Measurements from ENCODE around the gene IGFLR1. TPM values are rescaled to one million over a fixed set of nuclear protein-coding genes. Genes with fewer than 3 reads are reported as not detected.
A peak's percentile ranks its signal among the peaks of the same experiment; 100 is the strongest.

Gene IGFLR1
- total and polyA plus RNA-seq, 9 of the 15 experiments (the other 6 are each of a cell fraction or from before 2014, with no cell fraction given), result 1.0 to 14.3 (median 4.6) TPM

- H3K4me3 ChIP-seq, result peak overlapping the region; percentile 96
- in situ Hi-C loops (cut with MboI), result no loop called here
- H3K9ac ChIP-seq (ENCODE audit: insufficient read depth in 1 of 2, low read depth in 2 of 2, low read length in 2 of 2), result peak overlapping the region; percentile 78 to 91
- CTCF ChIA-PET (ENCODE audit: low intra/inter-chr PET ratio), result interaction anchor here (0.6 to 3.0 kb wide), 13 partner anchors 16 to 650 kb away, joined by 3 to 76 read pairs (median 4); partner anchors contain the start of gene TMEM147
- intact Hi-C loops (cut with micrococcal nuclease), result loop anchor here (1.0 to 2.0 kb wide), 4 partner anchors 24 to 214 kb away; no protein-coding TSS in a partner anchor
- peaks cover 2 to 24% of the 10 kb centered on the region in 2 experiments; a peak in 4 of 5 replicates for H3K27me3 ChIP-seq (ENCODE audit: control insufficient read depth in 2 of 2, insufficient read depth in 2 of 2, low read length in 2 of 2)
- POLR2A ChIA-PET, result interaction anchor here (1.9 kb wide), 1 partner anchor 11 kb away, joined by 12 read pairs; no protein-coding TSS in a partner anchor
- peak overlapping the region; percentile 94 for H2AFZ ChIP-seq (ENCODE audit: low read depth, low read length)
- H3K79me2 ChIP-seq (ENCODE audit: control insufficient read depth, insufficient read depth, low read length), result peaks cover 33% of the 10 kb centered on the region
- H3K27ac ChIP-seq (ENCODE audit: extremely low read depth, low read depth, low read length), result peak overlapping the region; percentile 79
- BruUV-seq (replicated peaks), result TSS peak; percentile 90
- H3K4me2 ChIP-seq (ENCODE audit: insufficient read depth, low read length), result peak overlapping the region; percentile 89
- WGBS (ENCODE audit: insufficient coverage, low coverage, missing lambda C conversion rate), result under 1% methylated on average over 42 of the region's 77 CpGs
- 0 out of 2 replicates have a peak, but pooled peaks cover 11% of the 10 kb centered on the region for H4K20me1 ChIP-seq (replicated peaks; ENCODE audit: control insufficient read depth, insufficient read depth, low read length)
- H3K36me3 ChIP-seq (ENCODE audit: control insufficient read depth, insufficient read depth, low read length), result peaks cover 25% of the 10 kb centered on the region; the same call in 2 of the 3 replicates
- DNase-seq (ENCODE audit: extremely low read depth in 1 of 4, low spot score in 3 of 4) (peak; percentile 93 to 97 (median 94)), FAIRE-seq (peak; percentile 96), ATAC-seq (peak; percentile 92)
- peaks cover 14 to 64% of the 10 kb centered on the region in 2 experiments for H3K4me1 ChIP-seq (replicated peaks in 1 of 2; ENCODE audit: control insufficient read depth in 2 of 2, insufficient read depth in 2 of 2, low read length in 2 of 2)
- no peaks in the 10 kb centered on the region for H3K9me1 ChIP-seq (ENCODE audit: control insufficient read depth, insufficient read depth, low read length)
- no peaks in the 10 kb centered on the region for H3K9me3 ChIP-seq (replicated peaks; ENCODE audit: control insufficient read depth, insufficient read depth, low read depth, low read length)
- TF ChIP-seq CGGBP1 (CRISPR knock-in tag; IDR thresholded peaks at IDR 0.05) (no peak), STAT5B (CRISPR knock-in tag; IDR thresholded peaks at IDR 0.05) (no peak), ETV1 (tag; conservative IDR thresholded peaks at IDR 0.05; ENCODE audit: low read depth) (peak; percentile 60), MTA1 (IDR thresholded peaks at IDR 0.05; ENCODE audit: borderline replicate concordance) (peak; percentile 78; the same call in 1 of the 2 replicates), KAT7 (CRISPR knock-in tag; IDR thresholded peaks at IDR 0.05; ENCODE audit: borderline replicate concordance) (peak; percentile 84; the same call in 1 of the 2 replicates), FOXJ2 (tag; IDR thresholded peaks at IDR 0.05) (peak; percentile 77), NUFIP1 (IDR thresholded peaks at IDR 0.05; ENCODE audit: partially characterized antibody) (no peak), CXXC5 (CRISPR knock-in tag; IDR thresholded peaks at IDR 0.05) (0 out of 2 replicates have a peak, but pooled peaks have one; percentile 72), ATF4 (CRISPR knock-in tag; IDR thresholded peaks at IDR 0.05) (no peak), ZNF431 (CRISPR knock-in tag; IDR thresholded peaks at IDR 0.05) (0 out of 2 replicates have a peak, but pooled peaks have one; percentile 35), RBBP5 (IDR thresholded peaks at IDR 0.05; ENCODE audit: borderline replicate concordance, insufficient read depth, low read length, poor library complexity, severe bottlenecking) (no peak), ZNF232 (CRISPR knock-in tag; IDR thresholded peaks at IDR 0.05) (no peak), BRD9 (IDR thresholded peaks at IDR 0.05; ENCODE audit: low read depth, partially characterized antibody) (peak; percentile 36), ZNF316 (IDR thresholded peaks at IDR 0.05) (no peak), ELF4 (CRISPR knock-in tag; IDR thresholded peaks at IDR 0.05) (no peak), ZNF445 (CRISPR knock-in tag; IDR thresholded peaks at IDR 0.05; ENCODE audit: low read depth) (no peak), HNRNPH1 (optimal IDR thresholded peaks at IDR 0.05; ENCODE audit: low read depth, low read length) (no peak), ARID1B (IDR thresholded peaks at IDR 0.05) (0 out of 2 replicates have a peak, but pooled peaks have one; percentile 36), ATF7 (IDR thresholded peaks at IDR 0.05) (peak; percentile 21; the same call in 1 of the 2 replicates), ETS1 (conservative IDR thresholded peaks at IDR 0.05; ENCODE audit: control insufficient read depth, low read depth, low read length) (peak; percentile 99)
Observed at GRCh38 chr19:35716801-35717664, 25.2 kb downstream of the IGFLR1 start.
